ENCODE measurements around the gene NDUFS2. TPM values are rescaled to one million over a fixed set of nuclear protein-coding genes. Genes with fewer than 3 reads are reported as not detected.

NDUFS2 gene
- total RNA-seq, 4 donors from 2014 or later, result 73.0 to 118 (median 103) TPM

DNA sequence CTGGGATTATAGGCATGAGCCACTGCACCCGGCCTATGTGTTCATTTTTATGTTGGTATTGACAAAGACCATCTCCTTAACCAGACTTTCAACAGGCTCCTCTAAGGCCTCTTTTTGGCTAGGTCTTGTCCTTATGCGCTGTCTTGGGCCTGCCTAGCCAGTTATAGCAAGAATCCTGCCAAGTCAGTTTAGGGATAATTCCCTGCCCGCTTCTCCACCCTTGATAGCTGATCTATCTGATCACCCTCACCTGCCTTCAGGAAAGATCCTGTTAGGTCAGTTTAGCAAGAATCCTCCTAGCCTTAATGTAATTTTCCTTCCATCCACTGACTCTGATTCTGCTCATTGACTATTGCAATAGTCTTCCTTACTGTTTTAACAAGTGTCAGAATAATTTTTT, 22.5 kb upstream of the NDUFS2 start:
- TF ChIP-seq POLR2A (IDR thresholded peaks at IDR 0.05) (no peak), EP300 (IDR thresholded peaks at IDR 0.05) (no peak)
- TF ChIP-seq, protein P1, sequence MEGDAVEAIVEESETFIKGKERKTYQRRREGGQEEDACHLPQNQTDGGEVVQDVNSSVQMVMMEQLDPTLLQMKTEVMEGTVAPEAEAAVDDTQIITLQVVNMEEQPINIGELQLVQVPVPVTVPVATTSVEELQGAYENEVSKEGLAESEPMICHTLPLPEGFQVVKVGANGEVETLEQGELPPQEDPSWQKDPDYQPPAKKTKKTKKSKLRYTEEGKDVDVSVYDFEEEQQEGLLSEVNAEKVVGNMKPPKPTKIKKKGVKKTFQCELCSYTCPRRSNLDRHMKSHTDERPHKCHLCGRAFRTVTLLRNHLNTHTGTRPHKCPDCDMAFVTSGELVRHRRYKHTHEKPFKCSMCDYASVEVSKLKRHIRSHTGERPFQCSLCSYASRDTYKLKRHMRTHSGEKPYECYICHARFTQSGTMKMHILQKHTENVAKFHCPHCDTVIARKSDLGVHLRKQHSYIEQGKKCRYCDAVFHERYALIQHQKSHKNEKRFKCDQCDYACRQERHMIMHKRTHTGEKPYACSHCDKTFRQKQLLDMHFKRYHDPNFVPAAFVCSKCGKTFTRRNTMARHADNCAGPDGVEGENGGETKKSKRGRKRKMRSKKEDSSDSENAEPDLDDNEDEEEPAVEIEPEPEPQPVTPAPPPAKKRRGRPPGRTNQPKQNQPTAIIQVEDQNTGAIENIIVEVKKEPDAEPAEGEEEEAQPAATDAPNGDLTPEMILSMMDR (IDR thresholded peaks at IDR 0.05), result no peak
- WGBS, 2 donors, result 93 to 95% methylated on average over 3 of the region's 3 CpGs
- Histone ChIP-seq H3K36me3 (peaks cover 0 to 13% (median 0%) of the 10 kb centered on the region in 3 donors), H3K4me3 (no peak overlapping the region), H3K27ac (no peak overlapping the region), H3K9me3 (no peaks in the 10 kb centered on the region), H3K4me1 (peaks cover 0 to 32% (median 16%) of the 10 kb centered on the region in 4 donors), H3K27me3 (no peaks in the 10 kb centered on the region)
- DNase-seq (ENCODE audit: low spot score in 2 of 2), result no peak

DNA sequence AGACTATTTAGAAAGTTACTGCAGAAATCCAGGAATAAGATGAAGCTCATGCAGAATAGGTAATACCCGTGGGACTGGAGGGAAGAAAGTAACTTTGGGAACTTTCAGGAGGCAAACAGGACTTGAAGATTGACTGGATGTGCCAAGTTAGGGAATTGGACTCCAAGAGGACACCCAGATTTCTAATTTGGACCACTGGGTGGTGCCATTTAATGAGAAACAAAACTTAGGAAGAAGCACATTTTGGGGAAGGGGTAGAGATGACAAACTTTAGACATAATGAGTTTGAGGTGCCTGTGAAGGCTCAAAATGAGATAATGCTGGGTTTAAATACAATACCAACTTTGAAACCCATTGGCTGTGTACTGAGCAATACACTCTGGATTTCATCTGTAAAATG, 21.5 kb upstream of the NDUFS2 start:
- 37 to 59% methylated on average over 1 of the region's 1 CpG for WGBS, 2 donors
- TF ChIP-seq EP300 (IDR thresholded peaks at IDR 0.05), result no peak
- TF ChIP-seq POLR2A (IDR thresholded peaks at IDR 0.05), result no peak
- TF ChIP-seq, protein P1 (IDR thresholded peaks at IDR 0.05), result peak in 3 of 5 experiments; percentile 12 to 20 (median 18)
- H3K9me3 ChIP-seq, result no peaks in the 10 kb centered on the region
- no peak overlapping the region for H3K4me3 ChIP-seq
- no peak for DNase-seq (ENCODE audit: low spot score in 2 of 2)
- H3K4me1 ChIP-seq, result peaks cover 0 to 34% (median 17%) of the 10 kb centered on the region in 4 donors
- no peaks in the 10 kb centered on the region for H3K27me3 ChIP-seq
- H3K27ac ChIP-seq, result no peak overlapping the region
- H3K36me3 ChIP-seq, result peaks cover 0 to 4% (median 0%) of the 10 kb centered on the region in 3 donors

DNA sequence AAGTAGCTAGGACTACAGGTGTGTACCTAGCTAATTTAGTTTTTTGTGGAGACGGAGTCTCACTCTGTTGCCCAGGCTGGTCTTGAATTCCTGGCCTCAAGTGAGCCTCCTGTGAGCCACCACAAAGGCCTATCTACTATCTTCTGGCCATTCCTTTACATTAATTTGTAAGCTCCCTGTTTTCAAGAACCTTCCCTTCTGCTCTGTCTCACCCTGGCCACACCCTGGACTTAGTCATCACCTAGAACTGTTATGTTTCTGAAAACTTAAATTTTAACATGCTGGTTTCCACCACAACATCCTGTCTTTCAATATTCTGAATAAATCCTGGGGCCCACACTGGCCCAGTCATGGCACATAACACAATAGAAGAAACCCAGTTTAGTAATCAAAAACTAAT, 20.0 kb upstream of the NDUFS2 start:
- Histone ChIP-seq H3K36me3 (no peaks in the 10 kb centered on the region), H3K27ac (peak overlapping the region in 2 of 4 donors; percentile 21 to 75), H3K27me3 (no peaks in the 10 kb centered on the region), H3K4me3 (no peak overlapping the region), H3K9me3 (no peaks in the 10 kb centered on the region), H3K4me1 (peaks cover 0 to 31% (median 13%) of the 10 kb centered on the region in 4 donors)
- 100% methylated on average over 1 of the region's 1 CpG for WGBS, 2 donors
- no peak for DNase-seq (ENCODE audit: low spot score in 2 of 2)
- TF ChIP-seq POLR2A (IDR thresholded peaks at IDR 0.05) (no peak), EP300 (IDR thresholded peaks at IDR 0.05) (no peak)
- TF ChIP-seq, protein P1 (IDR thresholded peaks at IDR 0.05), result no peak

DNA sequence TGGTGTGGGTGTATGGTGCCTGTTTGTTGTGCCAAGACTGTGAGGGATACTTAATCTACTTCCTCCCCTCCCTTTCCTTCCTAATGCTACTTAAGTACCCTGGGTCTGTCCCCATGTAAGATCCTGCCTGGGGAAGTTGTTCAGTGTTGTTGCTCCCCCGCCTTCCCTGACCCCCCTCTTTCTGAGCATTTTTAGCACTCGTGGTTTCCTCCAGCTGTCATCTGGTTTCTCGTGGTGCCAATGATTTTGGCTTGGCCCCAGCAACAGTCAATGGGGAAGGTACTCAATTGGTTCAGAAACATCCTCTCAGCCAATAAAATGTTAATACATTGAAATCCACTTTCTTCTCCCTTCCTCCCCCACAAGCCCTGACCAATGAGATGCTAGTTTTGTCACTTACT, 16.9 kb upstream of the NDUFS2 start:
- peak in 1 of 2 donors; percentile 80 for DNase-seq (ENCODE audit: low spot score in 2 of 2)
- H3K4me3 ChIP-seq, result no peak overlapping the region
- peak in 1 of 2 donors; percentile 70 for TF ChIP-seq EP300 (IDR thresholded peaks at IDR 0.05)
- no peak for TF ChIP-seq POLR2A (IDR thresholded peaks at IDR 0.05)
- H3K27ac ChIP-seq, result peak overlapping the region in 3 of 4 donors; percentile 56 to 73 (median 62)
- H3K27me3 ChIP-seq, result no peaks in the 10 kb centered on the region
- peaks cover 0 to 32% (median 10%) of the 10 kb centered on the region in 4 donors for H3K4me1 ChIP-seq
- WGBS, 2 donors, result 7 to 16% methylated on average over 3 of the region's 3 CpGs
- H3K36me3 ChIP-seq, result no peaks in the 10 kb centered on the region
- H3K9me3 ChIP-seq, result no peaks in the 10 kb centered on the region

GRCh38 chr1:161185732-161186311, 16.3 kb upstream of the NDUFS2 start:
- Histone ChIP-seq H3K4me1 (peaks cover 0 to 32% (median 12%) of the 10 kb centered on the region in 4 donors), H3K27ac (peak overlapping the region in 3 of 4 donors; percentile 56 to 73 (median 62)), H3K4me3 (no peak overlapping the region), H3K27me3 (no peaks in the 10 kb centered on the region), H3K36me3 (peaks cover 0 to 3% (median 0%) of the 10 kb centered on the region in 3 donors), H3K9me3 (no peaks in the 10 kb centered on the region)
- TF ChIP-seq, protein P1 (IDR thresholded peaks at IDR 0.05), result no peak
- TF ChIP-seq EP300 (IDR thresholded peaks at IDR 0.05) (no peak), POLR2A (IDR thresholded peaks at IDR 0.05) (no peak)
- no peak for DNase-seq (ENCODE audit: low spot score in 2 of 2)
- WGBS, 2 donors, result 31% methylated on average over 2 of the region's 2 CpGs

Data from tibial nerve (tissue), 4 donors.